ENCODE measurements around the gene GLI1.
"Not testable (repeated sequence)": the region's sequence is repeated elsewhere in the genome, so short reads cannot be mapped to it uniquely, and the experiment has no call there.

Gene GLI1

GRCh38 chr12:57488402-57489156 is 29.0 kb downstream of the GLI1 start:
- no peak for DNase-seq (ENCODE audit: low read depth in 1 of 2, low spot score in 1 of 2)
- in situ Hi-C loops (cut with HindIII; ENCODE audit: low pct_unique_long_range_greater_than_20kb, low sequenced_read_pairs) = no loop called here
- no peak for TF ChIP-seq JUND (IDR thresholded peaks at IDR 0.05; ENCODE audit: low read depth)

DNA sequence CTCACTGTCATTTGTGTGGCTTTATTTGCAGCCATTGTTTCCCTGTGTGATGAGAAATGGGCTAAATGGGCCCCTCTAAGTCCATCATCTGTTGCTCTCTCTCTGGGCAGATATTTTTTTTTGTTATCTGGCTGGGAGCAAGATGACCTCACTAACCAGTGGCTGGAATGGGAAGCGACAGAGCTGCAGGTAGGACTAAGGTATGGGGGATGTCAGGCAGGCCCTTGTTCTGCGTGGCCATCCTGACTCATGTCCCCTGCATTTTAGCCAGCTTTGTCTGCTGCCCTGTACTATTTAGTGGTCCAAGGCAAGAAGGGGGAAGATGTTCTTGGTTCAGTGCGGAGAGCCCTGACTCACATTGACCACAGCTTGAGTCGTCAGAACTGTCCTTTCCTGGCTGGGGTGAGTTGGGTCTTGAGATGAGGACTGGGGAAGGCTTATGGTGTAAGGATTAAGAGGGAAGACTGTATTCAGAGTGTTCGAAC is 29.6 kb downstream of the GLI1 start:
- TF ChIP-seq JUND (IDR thresholded peaks at IDR 0.05; ENCODE audit: low read depth) = no peak
- in situ Hi-C loops (cut with HindIII; ENCODE audit: low pct_unique_long_range_greater_than_20kb, low sequenced_read_pairs) = no loop called here
- no peak for DNase-seq (ENCODE audit: low read depth in 1 of 2, low spot score in 1 of 2)

DNA sequence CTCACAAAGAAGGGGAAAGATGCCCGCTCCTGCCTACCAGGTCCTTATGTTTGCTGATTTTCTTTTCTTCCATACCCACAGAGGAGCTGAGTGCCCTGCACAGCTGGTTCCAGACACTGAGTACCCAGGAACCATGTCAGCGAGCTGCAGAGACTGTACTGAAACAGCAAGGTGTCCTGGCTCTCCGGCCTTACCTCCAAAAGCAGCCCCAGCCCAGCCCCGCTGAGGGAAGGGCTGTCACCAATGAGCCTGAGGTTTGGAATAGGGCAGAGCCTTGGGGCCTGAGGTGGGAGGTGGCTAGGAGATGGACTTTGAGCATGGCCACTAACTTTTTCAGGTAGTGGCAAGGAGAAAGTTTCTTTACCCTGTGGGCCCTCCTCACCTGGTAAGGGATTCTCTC is 30.5 kb downstream of the GLI1 start:
- in situ Hi-C loops (cut with HindIII; ENCODE audit: low pct_unique_long_range_greater_than_20kb, low sequenced_read_pairs) = no loop called here
- TF ChIP-seq JUND (IDR thresholded peaks at IDR 0.05; ENCODE audit: low read depth) = no peak
- no peak for DNase-seq (ENCODE audit: low read depth in 1 of 2, low spot score in 1 of 2)

GRCh38 chr12:57491393-57492280 is 32.1 kb downstream of the GLI1 start:
- in situ Hi-C loops (cut with HindIII; ENCODE audit: low pct_unique_long_range_greater_than_20kb, low sequenced_read_pairs) = no loop called here
- no peak for TF ChIP-seq JUND (IDR thresholded peaks at IDR 0.05; ENCODE audit: low read depth)
- peak in 1 of 2 experiments; percentile 38 for DNase-seq (ENCODE audit: low read depth in 1 of 2, low spot score in 1 of 2)

- DNase-seq (ENCODE audit: low read depth in 1 of 2, low spot score in 1 of 2); in situ Hi-C loops (cut with HindIII; ENCODE audit: low pct_unique_long_range_greater_than_20kb, low sequenced_read_pairs): not testable (repeated sequence)
Measured at GRCh38 chr12:57495051-57495701, 35.6 kb downstream of the GLI1 start.

DNA sequence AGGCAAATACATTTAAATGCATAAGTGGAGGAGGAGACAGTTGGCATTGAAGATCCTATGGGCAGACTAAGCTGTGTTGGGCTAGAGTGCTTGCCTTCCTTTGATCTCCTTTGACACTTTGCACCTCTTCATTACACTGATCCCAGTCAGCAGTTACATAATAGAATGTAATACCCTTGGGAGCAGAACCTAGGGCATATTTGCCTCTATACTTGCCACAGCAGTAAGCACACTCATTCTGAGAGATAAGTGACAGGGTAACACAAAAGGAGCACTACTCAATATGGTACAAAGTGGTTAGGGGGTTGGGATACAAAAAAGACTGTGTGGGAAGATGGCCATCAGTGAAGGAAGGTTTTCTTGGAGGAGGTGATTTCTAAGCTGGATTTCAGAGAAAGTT is 37.2 kb downstream of the GLI1 start:
- no peak for DNase-seq (ENCODE audit: low read depth in 1 of 2, low spot score in 1 of 2)
- in situ Hi-C loops (cut with HindIII; ENCODE audit: low pct_unique_long_range_greater_than_20kb, low sequenced_read_pairs) = no loop called here
- TF ChIP-seq JUND (IDR thresholded peaks at IDR 0.05; ENCODE audit: low read depth) = no peak

- TF ChIP-seq JUND (IDR thresholded peaks at IDR 0.05; ENCODE audit: low read depth) = no peak
- in situ Hi-C loops (cut with HindIII; ENCODE audit: low pct_unique_long_range_greater_than_20kb, low sequenced_read_pairs) = no loop called here
- DNase-seq (ENCODE audit: low read depth in 1 of 2, low spot score in 1 of 2) = no peak
Measured at GRCh38 chr12:57497223-57498131, 37.9 kb downstream of the GLI1 start.

DNA sequence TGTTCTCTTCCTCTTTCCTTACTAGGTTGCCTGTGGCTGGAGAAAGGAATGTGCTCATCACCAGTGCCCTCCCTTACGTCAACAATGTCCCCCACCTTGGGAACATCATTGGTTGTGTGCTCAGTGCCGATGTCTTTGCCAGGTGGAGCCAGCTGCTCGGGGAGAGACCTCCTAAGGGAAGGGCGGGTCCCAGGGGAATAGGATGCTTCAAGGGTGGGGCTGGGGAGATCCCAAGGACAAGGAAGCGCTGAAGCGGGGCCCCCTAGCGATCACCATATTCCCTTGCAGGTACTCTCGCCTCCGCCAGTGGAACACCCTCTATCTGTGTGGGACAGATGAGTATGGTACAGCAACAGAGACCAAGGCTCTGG is 38.5 kb downstream of the GLI1 start:
- TF ChIP-seq JUND (IDR thresholded peaks at IDR 0.05; ENCODE audit: low read depth) = no peak
- no peak for DNase-seq (ENCODE audit: low read depth in 1 of 2, low spot score in 1 of 2)

DNA sequence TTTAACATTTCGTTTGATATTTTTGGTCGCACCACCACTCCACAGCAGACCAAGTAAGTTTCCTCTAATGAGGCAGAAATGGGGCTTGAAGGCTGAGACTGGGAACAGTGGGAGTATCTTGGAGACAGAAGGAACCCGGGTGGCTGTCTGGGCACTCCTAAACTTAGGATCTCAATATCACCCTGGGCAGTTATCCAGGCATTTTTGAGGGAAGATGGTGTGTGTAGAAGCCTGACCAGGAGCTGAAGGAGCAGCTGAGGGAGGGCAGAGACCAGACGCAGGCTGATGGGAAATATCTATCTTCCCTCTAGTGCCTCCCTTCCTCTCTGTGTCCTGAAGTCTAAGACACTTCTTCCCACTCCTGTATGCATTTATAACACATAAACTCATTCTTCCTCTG is 39.0 kb downstream of the GLI1 start:
- in situ Hi-C loops (cut with HindIII; ENCODE audit: low pct_unique_long_range_greater_than_20kb, low sequenced_read_pairs) = no loop called here

More for the DNA sequence above, 38.5 kb downstream of the GLI1 start:
- in situ Hi-C loops (cut with HindIII; ENCODE audit: low pct_unique_long_range_greater_than_20kb, low sequenced_read_pairs) = no loop called here

GRCh38 chr12:57500213-57500612 is 40.6 kb downstream of the GLI1 start:
- in situ Hi-C loops (cut with HindIII; ENCODE audit: low pct_unique_long_range_greater_than_20kb, low sequenced_read_pairs) = no loop called here
- TF ChIP-seq JUND (IDR thresholded peaks at IDR 0.05; ENCODE audit: low read depth) = no peak
- no peak for DNase-seq (ENCODE audit: low read depth in 1 of 2, low spot score in 1 of 2)

More for the DNA sequence above, 39.0 kb downstream of the GLI1 start:
- no peak for DNase-seq (ENCODE audit: low read depth in 1 of 2, low spot score in 1 of 2)
- TF ChIP-seq JUND (IDR thresholded peaks at IDR 0.05; ENCODE audit: low read depth) = no peak

- DNase-seq (ENCODE audit: low read depth in 1 of 2, low spot score in 1 of 2); in situ Hi-C loops (cut with HindIII; ENCODE audit: low pct_unique_long_range_greater_than_20kb, low sequenced_read_pairs): not testable (repeated sequence)
Measured at GRCh38 chr12:57502311-57502969, 42.9 kb downstream of the GLI1 start.

GRCh38 chr12:57506541-57506940 is 47.0 kb downstream of the GLI1 start:
- in situ Hi-C loops (cut with HindIII; ENCODE audit: low pct_unique_long_range_greater_than_20kb, low sequenced_read_pairs); DNase-seq (ENCODE audit: low read depth in 1 of 2, low spot score in 1 of 2): not testable (repeated sequence)

- DNase-seq (ENCODE audit: low read depth in 1 of 2, low spot score in 1 of 2); in situ Hi-C loops (cut with HindIII; ENCODE audit: low pct_unique_long_range_greater_than_20kb, low sequenced_read_pairs): not testable (repeated sequence)
Measured at GRCh38 chr12:57507796-57508195, 48.2 kb downstream of the GLI1 start.
